ENCODE data around the gene ZNF385B.

Gene ZNF385B

DNA sequence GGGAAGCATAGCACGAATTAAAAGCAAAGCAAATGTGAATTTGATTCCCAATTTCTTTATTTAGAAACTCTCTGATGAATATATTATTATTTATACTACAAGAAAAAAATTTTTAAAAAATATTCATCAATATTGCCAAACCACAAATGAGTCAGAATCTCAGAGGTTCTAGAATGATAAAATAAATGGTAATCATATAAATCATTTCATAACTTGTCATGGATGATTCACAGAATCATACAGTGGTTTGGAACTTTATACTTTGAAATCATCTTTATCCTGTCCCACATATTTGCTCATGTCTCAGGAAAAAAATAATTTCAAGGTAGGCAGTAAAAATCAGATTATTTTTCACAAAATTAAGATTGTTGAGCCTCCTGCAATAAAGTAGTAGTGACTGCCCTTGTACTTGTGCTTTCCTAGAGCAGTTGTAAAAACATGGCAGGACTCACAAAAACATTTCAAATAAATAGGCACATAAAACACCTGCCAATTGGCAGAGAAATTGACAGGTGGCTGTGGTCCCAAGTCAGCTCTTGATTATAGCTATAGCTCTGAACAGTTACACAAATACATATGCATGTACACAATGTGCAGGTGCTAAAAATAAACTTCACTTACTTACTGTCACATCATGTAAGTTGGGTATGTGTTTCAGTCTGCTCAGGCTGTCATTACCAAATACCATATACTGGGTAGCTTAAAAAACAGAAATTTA lies 322.8 kb downstream of the ZNF385B start:
- H3K9me3 ChIP-seq (ENCODE audit: insufficient read depth, low read length, severe bottlenecking): no peaks in the 10 kb centered on the region
- H3K4me3 ChIP-seq (ENCODE audit: low read depth in 1 of 2, low read length in 2 of 2): no peak overlapping the region
- H3K36me3 ChIP-seq (ENCODE audit: insufficient read depth, low read length): no peaks in the 10 kb centered on the region
- no peak overlapping the region for H2AFZ ChIP-seq (ENCODE audit: low read depth, low read length)
- H4K20me1 ChIP-seq (ENCODE audit: insufficient read depth, low read length): no peaks in the 10 kb centered on the region
- no peaks in the 10 kb centered on the region for H3K27me3 ChIP-seq (ENCODE audit: insufficient read depth, low read length, poor library complexity)
- H3K4me2 ChIP-seq (ENCODE audit: insufficient read depth, low read length): no peak overlapping the region
- no peak overlapping the region for H3K9ac ChIP-seq (ENCODE audit: low read depth, low read length)
- H3K79me2 ChIP-seq (ENCODE audit: insufficient read depth, low read length): no peaks in the 10 kb centered on the region
- TF ChIP-seq, protein P1, sequence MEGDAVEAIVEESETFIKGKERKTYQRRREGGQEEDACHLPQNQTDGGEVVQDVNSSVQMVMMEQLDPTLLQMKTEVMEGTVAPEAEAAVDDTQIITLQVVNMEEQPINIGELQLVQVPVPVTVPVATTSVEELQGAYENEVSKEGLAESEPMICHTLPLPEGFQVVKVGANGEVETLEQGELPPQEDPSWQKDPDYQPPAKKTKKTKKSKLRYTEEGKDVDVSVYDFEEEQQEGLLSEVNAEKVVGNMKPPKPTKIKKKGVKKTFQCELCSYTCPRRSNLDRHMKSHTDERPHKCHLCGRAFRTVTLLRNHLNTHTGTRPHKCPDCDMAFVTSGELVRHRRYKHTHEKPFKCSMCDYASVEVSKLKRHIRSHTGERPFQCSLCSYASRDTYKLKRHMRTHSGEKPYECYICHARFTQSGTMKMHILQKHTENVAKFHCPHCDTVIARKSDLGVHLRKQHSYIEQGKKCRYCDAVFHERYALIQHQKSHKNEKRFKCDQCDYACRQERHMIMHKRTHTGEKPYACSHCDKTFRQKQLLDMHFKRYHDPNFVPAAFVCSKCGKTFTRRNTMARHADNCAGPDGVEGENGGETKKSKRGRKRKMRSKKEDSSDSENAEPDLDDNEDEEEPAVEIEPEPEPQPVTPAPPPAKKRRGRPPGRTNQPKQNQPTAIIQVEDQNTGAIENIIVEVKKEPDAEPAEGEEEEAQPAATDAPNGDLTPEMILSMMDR (IDR thresholded peaks at IDR 0.05; ENCODE audit: borderline replicate concordance, extremely low read depth, low read length, poor library complexity, severe bottlenecking): no peak
- no peak for TF ChIP-seq EZH2 (IDR thresholded peaks at IDR 0.05; ENCODE audit: borderline replicate concordance, low read depth, low read length, severe bottlenecking)
- no peak for DNase-seq
- ATAC-seq (ENCODE audit: insufficient read depth, low read depth): no peak
- no peak overlapping the region for H3K27ac ChIP-seq (ENCODE audit: low read length)
- H3K4me1 ChIP-seq (ENCODE audit: insufficient read depth, low read length): no peaks in the 10 kb centered on the region

DNA sequence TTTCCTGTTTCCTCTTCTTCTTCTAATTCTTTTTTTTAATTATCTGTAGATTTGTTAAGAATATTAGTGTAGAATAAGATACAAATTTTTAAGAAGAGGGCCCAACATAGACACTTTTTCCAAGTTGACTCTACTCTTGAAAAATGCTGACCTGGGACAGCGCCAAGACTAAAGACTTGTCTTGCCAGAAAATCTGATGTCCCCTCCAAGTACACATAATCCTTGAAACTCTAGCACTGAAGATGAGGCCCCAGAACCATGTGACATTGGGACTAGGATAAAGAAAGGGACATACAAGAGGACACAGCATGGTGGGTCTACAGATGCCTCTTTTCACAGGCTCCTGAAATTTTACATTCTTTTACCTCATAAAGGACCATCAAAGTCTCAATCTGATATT lies 325.2 kb downstream of the ZNF385B start:
- H3K79me2 ChIP-seq (ENCODE audit: insufficient read depth, low read length): no peaks in the 10 kb centered on the region
- ATAC-seq (ENCODE audit: insufficient read depth, low read depth) (no peak), DNase-seq (no peak)
- H3K4me2 ChIP-seq (ENCODE audit: insufficient read depth, low read length): no peak overlapping the region
- H3K4me1 ChIP-seq (ENCODE audit: insufficient read depth, low read length): no peaks in the 10 kb centered on the region
- no peak overlapping the region for H3K4me3 ChIP-seq (ENCODE audit: low read depth in 1 of 2, low read length in 2 of 2)
- no peaks in the 10 kb centered on the region for H4K20me1 ChIP-seq (ENCODE audit: insufficient read depth, low read length)
- no peaks in the 10 kb centered on the region for H3K27me3 ChIP-seq (ENCODE audit: insufficient read depth, low read length, poor library complexity)
- no peaks in the 10 kb centered on the region for H3K9me3 ChIP-seq (ENCODE audit: insufficient read depth, low read length, severe bottlenecking)
- H2AFZ ChIP-seq (ENCODE audit: low read depth, low read length): no peak overlapping the region
- no peak for TF ChIP-seq EZH2 (IDR thresholded peaks at IDR 0.05; ENCODE audit: borderline replicate concordance, low read depth, low read length, severe bottlenecking)
- TF ChIP-seq, protein P1 (IDR thresholded peaks at IDR 0.05; ENCODE audit: borderline replicate concordance, extremely low read depth, low read length, poor library complexity, severe bottlenecking): no peak
- no peak overlapping the region for H3K9ac ChIP-seq (ENCODE audit: low read depth, low read length)
- no peaks in the 10 kb centered on the region for H3K36me3 ChIP-seq (ENCODE audit: insufficient read depth, low read length)
- H3K27ac ChIP-seq (ENCODE audit: low read length): no peak overlapping the region

DNA sequence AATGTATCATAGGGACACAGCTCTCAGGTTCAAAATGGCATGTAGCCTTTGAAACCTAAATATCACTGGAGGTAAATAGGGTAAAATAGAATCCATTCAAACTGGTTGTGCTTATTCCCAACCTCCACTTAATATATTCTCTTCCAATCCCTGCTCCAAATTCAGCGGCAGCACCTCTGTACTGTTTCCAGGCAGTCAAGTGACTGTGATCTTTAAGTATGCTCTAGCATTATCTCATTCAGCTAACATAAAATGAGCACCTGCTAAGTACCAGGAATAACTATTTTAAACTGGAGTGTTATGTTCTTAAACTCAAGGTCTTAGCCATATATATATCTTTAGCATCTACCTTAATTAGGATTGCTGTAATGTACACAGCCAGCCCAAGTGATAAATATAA lies 327.5 kb downstream of the ZNF385B start:
- no peak for ATAC-seq (ENCODE audit: insufficient read depth, low read depth)
- H3K9me3 ChIP-seq (ENCODE audit: insufficient read depth, low read length, severe bottlenecking): no peaks in the 10 kb centered on the region

More for the DNA sequence above, 327.5 kb downstream of the ZNF385B start:
- Histone ChIP-seq H3K4me1 (ENCODE audit: insufficient read depth, low read length) (no peaks in the 10 kb centered on the region), H3K79me2 (ENCODE audit: insufficient read depth, low read length) (no peaks in the 10 kb centered on the region), H3K27ac (ENCODE audit: low read length) (no peak overlapping the region), H4K20me1 (ENCODE audit: insufficient read depth, low read length) (no peaks in the 10 kb centered on the region), H3K9ac (ENCODE audit: low read depth, low read length) (no peak overlapping the region), H3K27me3 (ENCODE audit: insufficient read depth, low read length, poor library complexity) (no peaks in the 10 kb centered on the region), H3K36me3 (ENCODE audit: insufficient read depth, low read length) (no peaks in the 10 kb centered on the region), H3K4me3 (ENCODE audit: low read depth in 1 of 2, low read length in 2 of 2) (no peak overlapping the region), H2AFZ (ENCODE audit: low read depth, low read length) (no peak overlapping the region), H3K4me2 (ENCODE audit: insufficient read depth, low read length) (no peak overlapping the region)
- TF ChIP-seq EZH2 (IDR thresholded peaks at IDR 0.05; ENCODE audit: borderline replicate concordance, low read depth, low read length, severe bottlenecking): no peak
- TF ChIP-seq, protein P1 (IDR thresholded peaks at IDR 0.05; ENCODE audit: borderline replicate concordance, extremely low read depth, low read length, poor library complexity, severe bottlenecking): no peak
- DNase-seq: no peak

All from DND-41 (cell line).